HepG2 (cell line): ENCODE measurements around the gene TUBB2B. TPM values are rescaled to one million over a fixed set of nuclear protein-coding genes. Genes with fewer than 3 reads are reported as not detected.

Source experiments
- AGO1 ChIP-seq: fragments of 200-400 bp; formaldehyde crosslinking; IDR thresholded peaks from 2 replicates; pipeline ENCODE4 v1.6.1; 2017; ENCODE audit warnings: mild to moderate bottlenecking, low read depth, low read length, moderate library complexity; ENCODE audit not compliant: poor library complexity, severe bottlenecking
- ELF4 ChIP-seq: sonication (generic); formaldehyde crosslinking; IDR thresholded peaks from 2 replicates; pipeline ENCODE4 v1.5.0; 2020; ENCODE audit warnings: missing genetic modification reagents, mild to moderate bottlenecking, moderate library complexity, borderline replicate concordance
- POLR2G ChIP-seq: fragments of 200-400 bp; formaldehyde crosslinking; IDR thresholded peaks from 2 replicates; pipeline ENCODE4 v1.6.1; 2018; ENCODE audit warnings: mild to moderate bottlenecking, low read depth, low read length, moderate library complexity
- SOX5 ChIP-seq: IDR thresholded peaks from 2 replicates; pipeline ENCODE4 v1.6.1; 2016; ENCODE audit warnings: borderline replicate concordance
- SOX6 ChIP-seq, 2 experiments: fragments of 450-650 bp in 1 of 2; sonication (generic) in 1 of 2; formaldehyde crosslinking in 1 of 2; IDR thresholded peaks; 2 replicates each; pipeline versions ENCODE4 v1.4.0 to v1.6.1; 2017 to 2020; ENCODE audit warnings: antibody characterized with exemption in 1 of 2, mild to moderate bottlenecking in 1 of 2, missing genetic modification reagents in 1 of 2
- ZNF33A ChIP-seq: sonication (generic); formaldehyde crosslinking; IDR thresholded peaks from 2 replicates; pipeline ENCODE4 v1.5.1; 2020; ENCODE audit warnings: missing genetic modification reagents, mild to moderate bottlenecking, moderate library complexity, borderline replicate concordance
- ZNF629 ChIP-seq: sonication (generic); formaldehyde crosslinking; conservative IDR thresholded peaks from 2 replicates; pipeline ENCODE4 v1.5.0; 2020; ENCODE audit warnings: missing genetic modification reagents
- ZNF879 ChIP-seq: sonication (generic); formaldehyde crosslinking; IDR thresholded peaks from 2 replicates; pipeline ENCODE4 v1.8.1; 2023; ENCODE audit warnings: missing genetic modification reagents
- polyA plus RNA-seq, 8 experiments: library from polyadenylated mRNA; depleted of rRNA in 3 of 8; stranded (reverse) in 7 of 8; unstranded in 1 of 8; fragments of >200 nt; fragmentation: Illumina TruSeq in 4 of 8; extraction: Trizol in 4 of 8; gene quantifications; 2 replicates each; pipeline versions ENCODE4 v1.2.1 to v1.2.3, GENCODE V29; 2011 to 2016; ENCODE audit warnings: low read depth in 4 of 8, missing spikeins in 1 of 8, mixed read lengths in 1 of 8; ENCODE audit not compliant: insufficient read depth in 1 of 8
- total RNA-seq, 5 experiments: library from RNA; depleted of rRNA; stranded (reverse); fragments of >200 nt; fragmentation: Illumina TruSeq; extraction: Trizol; gene quantifications; 2 replicates each; pipeline ENCODE4 v1.2.3, GENCODE V29; 2016; ENCODE audit warnings: low read depth in 1 of 5
- TF ChIP-seq, protein P1 (sequence below): sonication (generic); formaldehyde crosslinking; IDR thresholded peaks from 2 replicates; pipeline ENCODE4 v1.5.1; 2020; ENCODE audit warnings: mild to moderate bottlenecking, missing genetic modification reagents
- TF ChIP-seq, protein P2 (sequence below): IDR thresholded peaks from 2 replicates; pipeline ENCODE4 v1.6.1; 2016; ENCODE audit warnings: missing biosample characterization, missing genetic modification reagents, low read depth
- TF ChIP-seq, protein P3 (sequence below): sonication (generic); formaldehyde crosslinking; IDR thresholded peaks from 2 replicates; pipeline ENCODE4 v1.4.0; 2020; ENCODE audit warnings: missing genetic modification reagents
- TF ChIP-seq, protein P4 (sequence below), 2 experiments: sonication (generic) in 1 of 2; formaldehyde crosslinking in 1 of 2; IDR thresholded peaks; 2 replicates each; pipeline versions ENCODE4 v1.4.0 to v1.6.1; 2016 to 2020; ENCODE audit warnings: borderline replicate concordance in 1 of 2, low read depth in 1 of 2, mild to moderate bottlenecking in 1 of 2, missing genetic modification reagents in 1 of 2
- TF ChIP-seq, protein P5 (sequence below): sonication (generic); formaldehyde crosslinking; IDR thresholded peaks from 2 replicates; pipeline ENCODE4 v1.8.0; 2022; ENCODE audit warnings: low read depth, missing genetic modification reagents

TUBB2B gene
- total and polyA plus RNA-seq, 2 of the 13 experiments (the other 11 are each of a cell fraction or from before 2014, with no cell fraction given), result 10.3 to 23.6 TPM

DNA sequence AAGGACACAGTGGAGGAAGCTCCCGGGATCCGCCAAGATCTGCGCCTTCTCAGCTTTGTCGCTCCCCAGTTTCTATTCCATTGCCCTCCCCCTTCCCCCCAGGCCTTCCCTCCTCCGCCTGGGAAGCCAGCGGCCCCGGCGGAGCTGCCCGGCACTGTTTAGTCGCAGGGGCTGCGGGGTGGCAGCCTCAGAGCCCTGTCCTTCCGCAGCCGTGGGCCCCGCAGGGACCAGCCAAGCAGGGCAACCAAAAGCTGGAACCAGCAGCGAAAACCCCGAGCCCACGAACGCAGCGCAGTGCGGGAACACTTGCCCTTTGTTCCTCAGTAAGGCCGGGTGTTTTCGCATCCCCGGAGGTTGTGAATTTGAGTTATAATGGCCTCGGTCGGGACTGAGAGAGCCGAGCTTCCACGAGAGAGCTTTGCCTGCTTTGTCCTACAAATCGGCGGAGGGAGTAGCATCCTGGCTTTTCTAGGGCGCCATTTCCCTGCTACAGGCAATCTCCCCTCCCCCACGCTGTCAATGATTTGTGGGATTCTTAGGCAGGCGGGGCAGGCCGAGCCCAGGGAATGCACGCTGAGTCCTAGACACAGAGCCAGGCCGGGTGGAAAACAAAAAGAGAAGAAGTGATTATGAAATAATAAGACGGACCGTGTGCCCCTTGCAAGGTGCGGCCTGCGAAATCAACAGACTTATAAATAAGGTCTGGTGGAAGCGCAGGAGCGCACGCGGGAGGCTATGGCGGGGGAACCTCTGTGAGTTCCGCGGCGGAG is 4.0 kb upstream of the TUBB2B start (continued):
- TF ChIP-seq, protein P1, sequence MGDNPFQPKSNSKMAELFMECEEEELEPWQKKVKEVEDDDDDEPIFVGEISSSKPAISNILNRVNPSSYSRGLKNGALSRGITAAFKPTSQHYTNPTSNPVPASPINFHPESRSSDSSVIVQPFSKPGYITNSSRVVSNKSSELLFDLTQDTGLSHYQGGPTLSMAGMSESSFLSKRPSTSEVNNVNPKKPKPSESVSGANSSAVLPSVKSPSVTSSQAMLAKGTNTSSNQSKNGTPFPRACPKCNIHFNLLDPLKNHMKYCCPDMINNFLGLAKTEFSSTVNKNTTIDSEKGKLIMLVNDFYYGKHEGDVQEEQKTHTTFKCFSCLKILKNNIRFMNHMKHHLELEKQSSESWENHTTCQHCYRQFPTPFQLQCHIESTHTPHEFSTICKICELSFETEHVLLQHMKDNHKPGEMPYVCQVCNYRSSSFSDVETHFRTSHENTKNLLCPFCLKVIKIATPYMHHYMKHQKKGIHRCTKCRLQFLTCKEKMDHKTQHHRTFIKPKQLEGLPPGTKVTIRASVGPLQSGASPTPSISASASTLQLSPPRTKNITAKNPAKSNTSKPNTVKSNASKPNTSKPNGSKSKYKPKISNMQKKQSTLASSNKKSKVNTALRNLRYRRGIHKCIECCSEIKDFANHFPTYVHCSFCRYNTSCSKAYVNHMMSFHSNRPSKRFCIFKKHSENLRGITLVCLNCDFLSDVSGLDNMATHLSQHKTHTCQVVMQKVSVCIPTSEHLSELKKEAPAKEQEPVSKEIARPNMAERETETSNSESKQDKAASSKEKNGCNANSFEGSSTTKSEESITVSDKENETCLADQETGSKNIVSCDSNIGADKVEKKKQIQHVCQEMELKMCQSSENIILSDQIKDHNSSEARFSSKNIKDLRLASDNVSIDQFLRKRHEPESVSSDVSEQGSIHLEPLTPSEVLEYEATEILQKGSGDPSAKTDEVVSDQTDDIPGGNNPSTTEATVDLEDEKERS (CRISPR knock-in tag), result peak; percentile 82
- TF ChIP-seq, protein P2, sequence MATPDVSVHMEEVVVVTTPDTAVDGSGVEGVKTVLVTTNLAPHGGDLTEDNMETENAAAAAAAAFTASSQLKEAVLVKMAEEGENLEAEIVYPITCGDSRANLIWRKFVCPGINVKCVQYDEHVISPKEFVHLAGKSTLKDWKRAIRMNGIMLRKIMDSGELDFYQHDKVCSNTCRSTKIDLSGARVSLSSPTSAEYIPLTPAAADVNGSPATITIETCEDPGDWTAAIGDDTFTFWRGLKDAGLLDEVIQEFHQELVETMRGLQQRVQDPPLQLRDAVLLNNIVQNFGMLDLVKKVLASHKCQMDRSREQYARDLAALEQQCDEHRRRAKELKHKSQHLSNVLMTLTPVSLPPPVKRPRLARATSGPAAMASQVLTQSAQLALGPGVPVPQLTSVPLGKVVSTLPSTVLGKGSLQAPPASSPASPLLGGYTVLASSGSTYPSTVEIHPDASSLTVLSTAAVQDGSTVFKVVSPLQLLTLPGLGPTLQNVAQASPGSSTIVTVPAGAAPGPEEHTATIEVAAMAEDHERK (CRISPR knock-in tag), result no peak
- TF ChIP-seq, protein P3, sequence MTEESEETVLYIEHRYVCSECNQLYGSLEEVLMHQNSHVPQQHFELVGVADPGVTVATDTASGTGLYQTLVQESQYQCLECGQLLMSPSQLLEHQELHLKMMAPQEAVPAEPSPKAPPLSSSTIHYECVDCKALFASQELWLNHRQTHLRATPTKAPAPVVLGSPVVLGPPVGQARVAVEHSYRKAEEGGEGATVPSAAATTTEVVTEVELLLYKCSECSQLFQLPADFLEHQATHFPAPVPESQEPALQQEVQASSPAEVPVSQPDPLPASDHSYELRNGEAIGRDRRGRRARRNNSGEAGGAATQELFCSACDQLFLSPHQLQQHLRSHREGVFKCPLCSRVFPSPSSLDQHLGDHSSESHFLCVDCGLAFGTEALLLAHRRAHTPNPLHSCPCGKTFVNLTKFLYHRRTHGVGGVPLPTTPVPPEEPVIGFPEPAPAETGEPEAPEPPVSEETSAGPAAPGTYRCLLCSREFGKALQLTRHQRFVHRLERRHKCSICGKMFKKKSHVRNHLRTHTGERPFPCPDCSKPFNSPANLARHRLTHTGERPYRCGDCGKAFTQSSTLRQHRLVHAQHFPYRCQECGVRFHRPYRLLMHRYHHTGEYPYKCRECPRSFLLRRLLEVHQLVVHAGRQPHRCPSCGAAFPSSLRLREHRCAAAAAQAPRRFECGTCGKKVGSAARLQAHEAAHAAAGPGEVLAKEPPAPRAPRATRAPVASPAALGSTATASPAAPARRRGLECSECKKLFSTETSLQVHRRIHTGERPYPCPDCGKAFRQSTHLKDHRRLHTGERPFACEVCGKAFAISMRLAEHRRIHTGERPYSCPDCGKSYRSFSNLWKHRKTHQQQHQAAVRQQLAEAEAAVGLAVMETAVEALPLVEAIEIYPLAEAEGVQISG (CRISPR knock-in tag), result peak; percentile 69; the same call in 1 of the 2 replicates
- TF ChIP-seq SOX5 (CRISPR knock-in tag) (peak; percentile 46; the same call in 1 of the 2 replicates), AGO1 (no peak), POLR2G (peak; percentile 63), ZNF879 (no peak), SOX6 (IDR thresholded peaks at IDR 0.05) (no peak), SOX6 (CRISPR knock-in tag; IDR thresholded peaks at IDR 0.05) (peak; percentile 77), ZNF33A (CRISPR knock-in tag) (0 out of 2 replicates have a peak, but pooled peaks have one; percentile 66), ZNF629 (no peak), ELF4 (CRISPR knock-in tag) (peak; percentile 41; the same call in 1 of the 2 replicates)
- TF ChIP-seq, protein P4, sequence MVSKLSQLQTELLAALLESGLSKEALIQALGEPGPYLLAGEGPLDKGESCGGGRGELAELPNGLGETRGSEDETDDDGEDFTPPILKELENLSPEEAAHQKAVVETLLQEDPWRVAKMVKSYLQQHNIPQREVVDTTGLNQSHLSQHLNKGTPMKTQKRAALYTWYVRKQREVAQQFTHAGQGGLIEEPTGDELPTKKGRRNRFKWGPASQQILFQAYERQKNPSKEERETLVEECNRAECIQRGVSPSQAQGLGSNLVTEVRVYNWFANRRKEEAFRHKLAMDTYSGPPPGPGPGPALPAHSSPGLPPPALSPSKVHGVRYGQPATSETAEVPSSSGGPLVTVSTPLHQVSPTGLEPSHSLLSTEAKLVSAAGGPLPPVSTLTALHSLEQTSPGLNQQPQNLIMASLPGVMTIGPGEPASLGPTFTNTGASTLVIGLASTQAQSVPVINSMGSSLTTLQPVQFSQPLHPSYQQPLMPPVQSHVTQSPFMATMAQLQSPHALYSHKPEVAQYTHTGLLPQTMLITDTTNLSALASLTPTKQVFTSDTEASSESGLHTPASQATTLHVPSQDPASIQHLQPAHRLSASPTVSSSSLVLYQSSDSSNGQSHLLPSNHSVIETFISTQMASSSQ (IDR thresholded peaks at IDR 0.05; ENCODE audit: low read depth), result peak; percentile 100
- TF ChIP-seq, protein P4 (CRISPR knock-in tag; IDR thresholded peaks at IDR 0.05; ENCODE audit: borderline replicate concordance), result peak; percentile 100
- TF ChIP-seq, protein P5, sequence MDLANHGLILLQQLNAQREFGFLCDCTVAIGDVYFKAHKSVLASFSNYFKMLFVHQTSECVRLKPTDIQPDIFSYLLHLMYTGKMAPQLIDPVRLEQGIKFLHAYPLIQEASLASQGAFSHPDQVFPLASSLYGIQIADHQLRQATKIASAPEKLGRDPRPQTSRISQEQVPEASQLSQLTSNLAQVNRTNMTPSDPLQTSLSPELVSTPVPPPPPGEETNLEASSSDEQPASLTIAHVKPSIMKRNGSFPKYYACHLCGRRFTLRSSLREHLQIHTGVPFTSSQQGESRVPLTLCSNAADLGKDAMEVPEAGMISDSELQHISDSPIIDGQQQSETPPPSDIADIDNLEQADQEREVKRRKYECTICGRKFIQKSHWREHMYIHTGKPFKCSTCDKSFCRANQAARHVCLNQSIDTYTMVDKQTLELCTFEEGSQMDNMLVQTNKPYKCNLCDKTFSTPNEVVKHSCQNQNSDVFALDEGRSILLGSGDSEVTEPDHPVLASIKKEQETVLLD (CRISPR knock-in tag), result no peak
